ENCODE results near the gene NUP153. TPM values are rescaled to one million over a fixed set of nuclear protein-coding genes. Genes with fewer than 3 reads are reported as not detected.

The NUP153 gene
- total RNA-seq, 1 experiment from 2014 or later: 99.3 TPM

GRCh38 chr6:17599877-17600526, 106.7 kb downstream of the NUP153 start, which contains the start of gene FAM8A1:
TSS of gene FAM8A1 (plus strand) at chr6:17600302. CDS start at chr6:17600410, 108 bp downstream.
- peaks cover 0 to 4% (median 0%) of the 10 kb centered on the region in 3 experiments; a peak in 2 of 7 replicates for H3K36me3 Mint-ChIP-seq (ENCODE audit: insufficient read depth in 1 of 3, low read depth in 3 of 3)
- Histone ChIP-seq H2BK20ac (ENCODE audit: low read depth, low read length, poor library complexity, severe bottlenecking) (no peak within 1 kb of the TSS), H3K23me2 (ENCODE audit: insufficient read length, low read depth, low read length, poor library complexity, severe bottlenecking) (peaks cover 6% of the 10 kb centered on the region), H3K4me1 (ENCODE audit: insufficient read depth, low read length) (no peaks in the 10 kb centered on the region), H4K91ac (ENCODE audit: insufficient read length, low read depth, low read length) (no peak within 1 kb of the TSS), H4K5ac (ENCODE audit: insufficient read length, low read depth, low read length) (no peak within 1 kb of the TSS), H3K79me2 (ENCODE audit: insufficient read depth, low read length) (no peaks in the 10 kb centered on the region), H2AK5ac (ENCODE audit: insufficient read length, low read length) (no peak within 1 kb of the TSS), H4K20me1 (ENCODE audit: control insufficient read depth, insufficient read depth, insufficient read length) (no peaks in the 10 kb centered on the region), H3K79me1 (ENCODE audit: insufficient read depth, low read depth, low read length, poor library complexity, severe bottlenecking) (no peaks in the 10 kb centered on the region), H3K4ac (ENCODE audit: low read depth, low read length) (no peak within 1 kb of the TSS), H3K18ac (ENCODE audit: insufficient read length, low read depth, low read length) (peak within 1 kb of the TSS; percentile 37), H3K14ac (ENCODE audit: insufficient read depth, low read length) (peak within 1 kb of the TSS; percentile 55), H2BK5ac (ENCODE audit: insufficient read length, low read length) (no peak within 1 kb of the TSS), H3K56ac (ENCODE audit: insufficient read length, low read depth, low read length) (no peak within 1 kb of the TSS), H2BK12ac (ENCODE audit: insufficient read length, low read depth, low read length) (no peak within 1 kb of the TSS), H2BK15ac (ENCODE audit: low read depth, low read length) (no peak within 1 kb of the TSS), H3K9ac (ENCODE audit: extremely low read depth, insufficient read length, low read length) (peak within 1 kb of the TSS; percentile 46), H2AFZ (ENCODE audit: low read length) (peak within 1 kb of the TSS; percentile 86), H3K9me3 (ENCODE audit: control insufficient read depth, low read depth, low read length) (no peaks in the 10 kb centered on the region), H3K27ac (ENCODE audit: insufficient read length, low read depth, low read length) (no peak within 1 kb of the TSS), H3T11ph (ENCODE audit: low read length) (no peak within 1 kb of the TSS), H3K23ac (ENCODE audit: insufficient read length, low read depth, low read length) (no peak within 1 kb of the TSS), H3K4me2 (ENCODE audit: insufficient read depth, insufficient read length, low read length) (peak within 1 kb of the TSS; percentile 54), H2BK120ac (ENCODE audit: low read depth, low read length, poor library complexity, severe bottlenecking) (no peak within 1 kb of the TSS), H4K8ac (replicated peaks; ENCODE audit: insufficient read length, low read depth, low read length) (peak within 1 kb of the TSS; percentile 88), H3K27me3 (ENCODE audit: insufficient read depth, low read length) (no peaks in the 10 kb centered on the region)
- no CpG with 5 or more reads among the region's 42 CpGs for WGBS (ENCODE audit: extremely low coverage, insufficient read length, low lambda C conversion rate)
- H3K4me1 Mint-ChIP-seq: peaks cover 10 to 17% of the 10 kb centered on the region in 2 experiments
- TF ChIP-seq CTCF (conservative IDR thresholded peaks at IDR 0.05): peak; percentile 58
- H3K27ac Mint-ChIP-seq: peak within 1 kb of the TSS; percentile 68 to 82 (median 71); a peak in 3 of 7 replicates
- H3K9me3 Mint-ChIP-seq: no peaks in the 10 kb centered on the region; a peak in 1 of 5 replicates
- DNase-seq: peak; percentile 97
- H3K4me3 Mint-ChIP-seq: peak within 1 kb of the TSS; percentile 84 to 86
- H3K27me3 Mint-ChIP-seq (ENCODE audit: low read depth): no peaks in the 10 kb centered on the region

Data from H9 (cell line).